Fibroblast of lung (primary cell): ENCODE data around the gene RELL1. TPM values are rescaled to one million over a fixed set of nuclear protein-coding genes. Genes with fewer than 3 reads are reported as not detected.
A peak's percentile ranks its signal among the peaks of the same experiment; 100 is the strongest.

Experiments used
- DNase-seq, 2 donors: peaks; one replicate each; pipeline versions ENCODE4 v3.0.0 to v3.0.0-alpha.2; 2010; ENCODE audit warnings: low read depth in 2 of 2
- H2AFZ ChIP-seq: 2 replicates; pipeline ENCODE4 v1.5.1; 2012; ENCODE audit warnings: low read length, control low read depth, inconsistent platforms
- H3K27ac ChIP-seq: 2 replicates; pipeline ENCODE4 v1.5.1; 2011; ENCODE audit warnings: low read length, control low read depth; ENCODE audit not compliant: insufficient read depth
- H3K27me3 ChIP-seq: 2 replicates; pipeline ENCODE4 v1.5.1; 2011; ENCODE audit warnings: mild to moderate bottlenecking, low read length; ENCODE audit not compliant: control insufficient read depth, insufficient read depth
- H3K36me3 ChIP-seq: 2 replicates; pipeline ENCODE4 v1.5.1; 2011; ENCODE audit warnings: low read length; ENCODE audit not compliant: control insufficient read depth, insufficient read depth
- H3K4me1 ChIP-seq: 2 replicates; pipeline ENCODE4 v1.5.1; 2011; ENCODE audit warnings: low read length; ENCODE audit not compliant: control insufficient read depth, insufficient read depth; ENCODE audit errors: extremely low read depth
- H3K4me2 ChIP-seq: 2 replicates; pipeline ENCODE4 v1.5.1; 2011; ENCODE audit warnings: low read length, control low read depth; ENCODE audit not compliant: insufficient read depth; ENCODE audit errors: extremely low read depth
- H3K4me3 ChIP-seq, 4 experiments: fragments of 200-600 bp in 1 of 4; sonication (generic) in 1 of 4; replicated peaks in 1 of 4; 2 replicates each; pipeline ENCODE4 v1.5.1; 2011 to 2016; ENCODE audit warnings: low read length in 4 of 4, low read depth in 3 of 4, mild to moderate bottlenecking in 3 of 4, control low read depth in 2 of 4, inconsistent platforms in 1 of 4, mixed read lengths in 1 of 4; ENCODE audit not compliant: insufficient read depth in 1 of 4; ENCODE audit errors: control extremely low read depth in 1 of 4
- H3K79me2 ChIP-seq: 2 replicates; pipeline ENCODE4 v1.5.1; 2012; ENCODE audit warnings: mild to moderate bottlenecking, low read length, inconsistent platforms; ENCODE audit not compliant: control insufficient read depth, insufficient read depth
- H3K9ac ChIP-seq: 2 replicates; pipeline ENCODE4 v1.5.1; 2011; ENCODE audit warnings: mild to moderate bottlenecking, low read length, control low read depth; ENCODE audit not compliant: insufficient read depth
- H3K9me3 ChIP-seq: 2 replicates; pipeline ENCODE4 v1.5.1; 2012; ENCODE audit warnings: low read depth, low read length; ENCODE audit not compliant: control insufficient read depth, insufficient read depth
- H4K20me1 ChIP-seq: 2 replicates; pipeline ENCODE4 v1.5.1; 2011; ENCODE audit warnings: low read length; ENCODE audit not compliant: control insufficient read depth, insufficient read depth; ENCODE audit errors: extremely low read depth
- CTCF ChIP-seq, 2 donors: IDR thresholded peaks in 1 of 2; conservative IDR thresholded peaks in 1 of 2; 1 replicate in 1 of 2; 2 replicates in 1 of 2; pipeline ENCODE4 v1.5.1; 2011 to 2012; ENCODE audit warnings: low read length in 2 of 2, control low read depth in 1 of 2, inconsistent platforms in 1 of 2, low read depth in 1 of 2, mild to moderate bottlenecking in 1 of 2
- EZH2 ChIP-seq: IDR thresholded peaks from 2 replicates; pipeline ENCODE4 v1.5.1; 2012; ENCODE audit warnings: low read length, control low read depth, mild to moderate bottlenecking; ENCODE audit errors: missing control alignments
- polyA plus RNA-seq, 2 donors: library from polyadenylated mRNA; depleted of rRNA in 1 of 2; stranded (reverse) in 1 of 2; unstranded in 1 of 2; fragments of >200 nt; gene quantifications; 2 replicates each; pipeline ENCODE4 v1.2.1, GENCODE V29; 2011 to 2012; ENCODE audit warnings: missing spikeins in 1 of 2
- total RNA-seq: library from RNA; depleted of rRNA; stranded (reverse); fragments of >200 nt; gene quantifications from 2 replicates; pipeline ENCODE4 v1.2.1, GENCODE V29; 2014

RELL1 gene
- total and polyA plus RNA-seq, 2 donors (not counting 1 experiment from before 2014, with no cell fraction given), result 16.1 to 71.0 TPM

DNA sequence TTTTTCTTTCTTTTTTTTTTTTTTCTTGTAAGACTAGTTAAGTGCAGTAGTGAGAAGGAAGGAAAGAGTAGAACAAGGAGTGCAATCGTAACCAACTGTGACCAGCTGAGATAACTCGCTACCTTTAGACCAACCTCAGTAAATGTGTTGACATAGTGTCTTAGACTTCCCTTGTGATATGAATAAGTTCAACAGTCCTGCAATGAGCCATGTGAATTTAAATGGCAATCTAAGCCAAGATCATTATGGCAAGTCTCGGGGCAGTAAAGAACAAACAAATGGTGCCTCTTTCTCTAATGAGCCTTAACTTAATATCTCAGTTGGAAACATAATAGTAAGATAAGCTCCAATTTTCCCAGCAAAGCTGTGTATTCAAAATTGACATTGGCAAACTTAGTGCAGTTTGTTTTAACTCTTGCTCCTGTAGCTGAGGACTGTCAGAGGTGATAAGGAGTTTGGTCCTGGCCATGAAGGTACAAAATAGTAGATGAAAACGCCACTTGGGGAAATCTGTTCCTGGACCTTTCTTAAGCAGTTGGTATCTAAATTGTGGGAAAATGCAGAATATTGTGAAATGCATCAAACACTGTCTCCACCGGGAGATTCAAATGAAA lies 13.8 kb upstream of the RELL1 start:
- Histone ChIP-seq H2AFZ (no peak overlapping the region), H3K4me1 (no peaks in the 10 kb centered on the region), H3K27me3 (peaks cover 3% of the 10 kb centered on the region), H3K4me2 (no peak overlapping the region), H3K36me3 (no peaks in the 10 kb centered on the region), H3K9ac (no peak overlapping the region), H4K20me1 (no peaks in the 10 kb centered on the region), H3K9me3 (no peaks in the 10 kb centered on the region), H3K4me3 (no peak overlapping the region), H3K27ac (no peak overlapping the region), H3K79me2 (no peaks in the 10 kb centered on the region)
- no peak for TF ChIP-seq CTCF (conservative IDR thresholded peaks at IDR 0.05 in 1 of 2, IDR thresholded peaks at IDR 0.05 in 1 of 2; ENCODE audit: low read depth in 1 of 2, low read length in 2 of 2)
- TF ChIP-seq EZH2, result no peak
- no peak for DNase-seq

DNA sequence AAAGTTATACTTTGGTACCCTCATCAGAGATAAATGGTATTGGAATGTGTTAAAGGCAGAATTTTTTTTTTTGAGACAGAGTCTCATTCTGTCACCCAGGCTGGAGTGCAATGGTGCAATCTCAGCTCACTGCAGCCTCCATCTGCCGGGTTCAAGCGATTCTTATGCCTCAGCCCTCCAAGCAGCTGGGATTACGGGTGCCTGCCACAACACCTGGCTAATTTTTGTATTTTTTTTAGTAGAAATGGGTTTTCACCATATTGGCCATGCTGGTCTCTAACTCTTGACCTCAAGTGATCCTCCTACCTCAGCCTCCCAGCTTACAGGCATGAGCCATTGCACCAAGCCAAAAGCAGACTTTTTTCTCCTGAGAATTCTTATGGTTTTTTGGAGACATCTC lies 11.4 kb upstream of the RELL1 start:
- peaks cover 3% of the 10 kb centered on the region for H3K27me3 ChIP-seq
- H2AFZ ChIP-seq, result no peak overlapping the region
- DNase-seq, result no peak
- H4K20me1 ChIP-seq, result no peaks in the 10 kb centered on the region
- TF ChIP-seq EZH2, result no peak
- TF ChIP-seq CTCF (conservative IDR thresholded peaks at IDR 0.05 in 1 of 2, IDR thresholded peaks at IDR 0.05 in 1 of 2; ENCODE audit: low read depth in 1 of 2, low read length in 2 of 2), result no peak
- no peak overlapping the region for H3K9ac ChIP-seq
- no peaks in the 10 kb centered on the region for H3K79me2 ChIP-seq
- no peak overlapping the region for H3K27ac ChIP-seq
- H3K4me3 ChIP-seq, result no peak overlapping the region
- no peaks in the 10 kb centered on the region for H3K9me3 ChIP-seq
- H3K36me3 ChIP-seq, result no peaks in the 10 kb centered on the region
- H3K4me2 ChIP-seq, result no peak overlapping the region
- H3K4me1 ChIP-seq, result no peaks in the 10 kb centered on the region

DNA sequence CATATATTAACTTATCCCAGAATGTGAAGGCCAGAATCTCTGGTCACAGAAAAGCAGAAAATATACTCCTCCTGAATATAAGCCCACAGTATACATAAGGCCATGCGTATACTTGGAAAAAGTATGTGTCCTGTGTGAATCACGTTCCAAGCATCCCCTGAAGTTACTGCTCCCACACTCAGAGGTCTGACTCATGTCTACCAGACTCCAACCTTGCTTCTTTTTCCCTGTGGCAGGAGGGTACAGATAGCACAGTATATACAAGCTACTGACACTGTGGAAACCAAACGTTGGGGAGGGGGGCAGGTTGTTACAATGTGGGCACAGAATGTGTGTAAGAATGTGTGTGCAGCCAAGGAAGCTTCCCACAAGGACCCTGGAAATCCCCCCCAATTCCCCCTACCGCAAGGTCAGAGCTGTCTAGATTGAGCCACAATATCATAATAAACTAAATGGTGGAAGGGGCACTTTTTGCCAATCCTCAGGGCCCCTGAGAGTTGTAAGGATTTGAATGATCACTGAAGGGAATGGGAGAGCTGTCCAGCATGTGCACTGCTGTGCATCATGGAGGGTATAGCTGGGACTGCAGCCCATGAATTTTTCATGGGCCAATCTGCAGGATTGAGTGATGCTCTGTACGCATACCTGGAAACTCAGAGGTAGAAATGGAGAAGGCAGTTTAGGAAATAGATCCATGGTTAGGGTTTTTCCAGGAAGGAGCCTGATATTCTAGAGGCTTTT lies 7.4 kb upstream of the RELL1 start:
- DNase-seq, result peak; percentile 79 to 95
- Histone ChIP-seq H2AFZ (no peak overlapping the region), H4K20me1 (no peaks in the 10 kb centered on the region), H3K4me3 (no peak overlapping the region), H3K27ac (no peak overlapping the region), H3K4me2 (no peak overlapping the region), H3K36me3 (no peaks in the 10 kb centered on the region), H3K9me3 (no peaks in the 10 kb centered on the region), H3K79me2 (no peaks in the 10 kb centered on the region), H3K27me3 (no peaks in the 10 kb centered on the region), H3K4me1 (no peaks in the 10 kb centered on the region), H3K9ac (no peak overlapping the region)
- TF ChIP-seq CTCF (conservative IDR thresholded peaks at IDR 0.05 in 1 of 2, IDR thresholded peaks at IDR 0.05 in 1 of 2; ENCODE audit: low read depth in 1 of 2, low read length in 2 of 2) (no peak), EZH2 (no peak)
